ENCODE results near the gene SH3RF3. TPM values are rescaled to one million over a fixed set of nuclear protein-coding genes. Genes with fewer than 3 reads are reported as not detected.

The SH3RF3 gene
- total and polyA plus RNA-seq, 2 of the 13 experiments (the other 11 are each of a cell fraction or from before 2014, with no cell fraction given), result 0.04 TPM; not detected in 1

DNA sequence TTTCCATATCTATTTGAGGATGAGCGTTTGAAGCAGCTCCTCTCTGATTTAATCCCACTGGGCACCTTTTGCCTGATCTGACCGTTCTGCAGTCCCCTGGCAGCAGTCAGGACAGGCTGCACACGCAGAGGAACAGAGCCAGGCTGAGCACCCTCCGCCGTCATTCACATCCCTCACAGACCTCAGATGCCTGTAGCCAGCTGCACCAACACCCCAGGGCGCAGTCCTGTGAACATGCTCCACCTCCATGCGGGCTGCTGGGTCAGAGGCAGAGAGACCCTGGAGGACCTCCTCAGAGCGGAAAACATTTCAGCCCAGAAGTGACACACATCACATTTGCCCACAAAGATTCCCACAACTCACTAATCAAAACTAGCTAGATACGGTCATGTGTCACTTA lies 338.7 kb downstream of the SH3RF3 start (continued):
- TF ChIP-seq, protein P1, sequence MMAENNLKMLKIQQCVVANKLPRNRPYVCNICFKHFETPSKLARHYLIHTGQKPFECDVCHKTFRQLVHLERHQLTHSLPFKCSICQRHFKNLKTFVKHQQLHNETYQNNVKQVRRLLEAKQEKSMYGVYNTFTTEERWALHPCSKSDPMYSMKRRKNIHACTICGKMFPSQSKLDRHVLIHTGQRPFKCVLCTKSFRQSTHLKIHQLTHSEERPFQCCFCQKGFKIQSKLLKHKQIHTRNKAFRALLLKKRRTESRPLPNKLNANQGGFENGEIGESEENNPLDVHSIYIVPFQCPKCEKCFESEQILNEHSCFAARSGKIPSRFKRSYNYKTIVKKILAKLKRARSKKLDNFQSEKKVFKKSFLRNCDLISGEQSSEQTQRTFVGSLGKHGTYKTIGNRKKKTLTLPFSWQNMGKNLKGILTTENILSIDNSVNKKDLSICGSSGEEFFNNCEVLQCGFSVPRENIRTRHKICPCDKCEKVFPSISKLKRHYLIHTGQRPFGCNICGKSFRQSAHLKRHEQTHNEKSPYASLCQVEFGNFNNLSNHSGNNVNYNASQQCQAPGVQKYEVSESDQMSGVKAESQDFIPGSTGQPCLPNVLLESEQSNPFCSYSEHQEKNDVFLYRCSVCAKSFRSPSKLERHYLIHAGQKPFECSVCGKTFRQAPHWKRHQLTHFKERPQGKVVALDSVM (CRISPR knock-in tag; IDR thresholded peaks at IDR 0.05), result no peak

GRCh38 chr2:109468893-109469292 lies 339.9 kb downstream of the SH3RF3 start:
- in situ Hi-C loops (cut with HindIII; ENCODE audit: extremely low pct_ligation_motif_present, low pct_unique_long_range_greater_than_20kb), result no loop called here
- CTCF ChIA-PET (ENCODE audit: low intra/inter-chr PET ratio, low total read pairs), result no interaction called here
- no TSS peak for BruUV-seq (replicated peaks)
- Histone ChIP-seq H3K79me2 (ENCODE audit: insufficient read depth, low read length) (no peaks in the 10 kb centered on the region), H3K4me2 (ENCODE audit: low read depth, low read length) (no peak overlapping the region), H3K4me3 (replicated peaks in 1 of 3; ENCODE audit: insufficient read depth in 1 of 3, low read depth in 2 of 3, low read length in 3 of 3) (no peak overlapping the region), H4K20me1 (ENCODE audit: insufficient read depth, low read length) (peaks cover 3% of the 10 kb centered on the region; the same call in 1 of the 2 replicates), H3K36me3 (replicated peaks in 1 of 2; ENCODE audit: control insufficient read depth in 1 of 2, insufficient read depth in 2 of 2, low read length in 2 of 2) (no peaks in the 10 kb centered on the region), H3K9ac (ENCODE audit: insufficient read depth, low read depth, low read length) (no peak overlapping the region), H3K27ac (ENCODE audit: extremely low read length, insufficient read depth, low read length) (no peak overlapping the region), H3K27me3 (ENCODE audit: control insufficient read depth in 1 of 2, insufficient read depth in 2 of 2, low read length in 2 of 2) (peaks cover 2 to 7% of the 10 kb centered on the region in 2 experiments; a peak in 2 of 5 replicates), H2AFZ (ENCODE audit: low read length) (no peak overlapping the region), H3K9me3 (ENCODE audit: low read length) (no peaks in the 10 kb centered on the region), H3K4me1 (ENCODE audit: insufficient read depth, low read length) (no peaks in the 10 kb centered on the region)
- POLR2A ChIA-PET, result no interaction called here
- 43% methylated on average over 6 of the region's 7 CpGs for WGBS (ENCODE audit: low lambda C conversion rate)
- intact Hi-C loops (cut with micrococcal nuclease; ENCODE audit: unreplicated experiment), result no loop called here
- no peak; the same call in 2 of the 3 replicates for ATAC-seq
- TF ChIP-seq SMAD9 (CRISPR knock-in tag; IDR thresholded peaks at IDR 0.05) (no peak), BHLHE40 (IDR thresholded peaks at IDR 0.05; ENCODE audit: low read length) (no peak), ISX (CRISPR knock-in tag; conservative IDR thresholded peaks at IDR 0.05) (no peak)
- TF ChIP-seq, protein P2, sequence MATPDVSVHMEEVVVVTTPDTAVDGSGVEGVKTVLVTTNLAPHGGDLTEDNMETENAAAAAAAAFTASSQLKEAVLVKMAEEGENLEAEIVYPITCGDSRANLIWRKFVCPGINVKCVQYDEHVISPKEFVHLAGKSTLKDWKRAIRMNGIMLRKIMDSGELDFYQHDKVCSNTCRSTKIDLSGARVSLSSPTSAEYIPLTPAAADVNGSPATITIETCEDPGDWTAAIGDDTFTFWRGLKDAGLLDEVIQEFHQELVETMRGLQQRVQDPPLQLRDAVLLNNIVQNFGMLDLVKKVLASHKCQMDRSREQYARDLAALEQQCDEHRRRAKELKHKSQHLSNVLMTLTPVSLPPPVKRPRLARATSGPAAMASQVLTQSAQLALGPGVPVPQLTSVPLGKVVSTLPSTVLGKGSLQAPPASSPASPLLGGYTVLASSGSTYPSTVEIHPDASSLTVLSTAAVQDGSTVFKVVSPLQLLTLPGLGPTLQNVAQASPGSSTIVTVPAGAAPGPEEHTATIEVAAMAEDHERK (CRISPR knock-in tag; IDR thresholded peaks at IDR 0.05; ENCODE audit: low read depth), result no peak
- no peak for DNase-seq (ENCODE audit: low spot score)
- no peak for FAIRE-seq
